Thyroid gland (tissue), 4 donors: ENCODE data around the gene HIVEP3.

Experiments used
- CTCF ChIP-seq, 6 experiments: fragments of 200-600 bp in 3 of 6; fragments of 450-650 bp in 3 of 6; sonication (generic) in 3 of 6; IDR thresholded peaks; one replicate each; pipeline ENCODE4 v1.5.1; 2016 to 2019; ENCODE audit warnings: antibody characterized with exemption in 6 of 6, mild to moderate bottlenecking in 2 of 6, inconsistent platforms in 1 of 6, moderate library complexity in 1 of 6
- POLR2A ChIP-seq, 2 donors: fragments of 450-650 bp; IDR thresholded peaks; one replicate each; pipeline ENCODE4 v1.6.1; 2017; ENCODE audit warnings: antibody characterized with exemption in 2 of 2, mild to moderate bottlenecking in 2 of 2, moderate library complexity in 1 of 2

DNA sequence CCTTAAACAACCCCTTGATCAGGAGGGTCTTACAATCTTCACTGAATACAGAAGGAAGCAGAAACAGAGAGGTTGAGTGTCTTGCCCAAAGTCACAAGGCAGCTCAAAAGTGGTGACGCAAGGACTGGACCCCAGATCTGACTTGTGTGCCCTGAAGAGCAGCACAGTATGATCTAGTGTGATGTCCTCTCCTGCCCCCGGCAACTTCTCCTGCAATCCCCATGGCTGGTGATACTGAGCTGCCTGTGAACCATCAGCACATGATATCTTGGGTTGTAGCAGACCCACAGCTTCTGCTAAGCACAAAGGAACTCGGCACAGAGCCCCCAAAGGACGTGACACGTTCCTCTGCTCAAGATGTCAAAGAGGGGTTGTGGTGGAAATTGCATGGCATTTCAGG lies 383.0 kb downstream of the HIVEP3 start:
- TF ChIP-seq POLR2A (IDR thresholded peaks at IDR 0.05) (no peak), CTCF (IDR thresholded peaks at IDR 0.05) (no peak)
